ENCODE results near the gene UCN2.

UCN2 gene

DNA sequence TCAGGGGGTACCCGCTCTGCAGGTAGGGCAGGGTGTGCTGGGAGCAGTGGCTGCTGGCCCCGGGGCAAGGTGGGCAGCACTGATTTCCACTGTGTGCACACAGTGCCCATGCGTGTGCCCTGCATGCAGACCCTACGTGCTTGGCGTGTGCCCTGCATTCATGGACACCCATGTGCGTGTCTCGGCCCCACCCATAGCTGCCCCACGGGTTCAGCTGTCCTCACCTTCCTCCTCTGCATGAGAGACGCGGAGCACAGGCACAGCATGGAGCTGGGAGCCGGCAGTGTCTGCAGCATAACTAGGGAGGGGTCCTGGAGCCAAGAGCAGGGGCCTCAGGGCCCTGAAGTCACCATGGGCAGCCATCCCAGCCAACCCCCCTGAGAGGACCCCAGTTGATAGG is 1.6 kb upstream of the UCN2 start:
- no peak for DNase-seq (ENCODE audit: low spot score)
- ATAC-seq (ENCODE audit: low read depth), result no peak
- H3K4me1 ChIP-seq (ENCODE audit: insufficient read depth, poor library complexity, severe bottlenecking), result peaks cover 21% of the 10 kb centered on the region
- no peaks in the 10 kb centered on the region for H3K27me3 ChIP-seq (ENCODE audit: insufficient read depth, poor library complexity, severe bottlenecking)
- no peak overlapping the region for H3K4me3 ChIP-seq (ENCODE audit: severe bottlenecking)
- H3K9me3 ChIP-seq (ENCODE audit: severe bottlenecking), result no peaks in the 10 kb centered on the region
- H3K27ac ChIP-seq (ENCODE audit: poor library complexity, severe bottlenecking), result peak overlapping the region; percentile 89
- TF ChIP-seq, protein P1, sequence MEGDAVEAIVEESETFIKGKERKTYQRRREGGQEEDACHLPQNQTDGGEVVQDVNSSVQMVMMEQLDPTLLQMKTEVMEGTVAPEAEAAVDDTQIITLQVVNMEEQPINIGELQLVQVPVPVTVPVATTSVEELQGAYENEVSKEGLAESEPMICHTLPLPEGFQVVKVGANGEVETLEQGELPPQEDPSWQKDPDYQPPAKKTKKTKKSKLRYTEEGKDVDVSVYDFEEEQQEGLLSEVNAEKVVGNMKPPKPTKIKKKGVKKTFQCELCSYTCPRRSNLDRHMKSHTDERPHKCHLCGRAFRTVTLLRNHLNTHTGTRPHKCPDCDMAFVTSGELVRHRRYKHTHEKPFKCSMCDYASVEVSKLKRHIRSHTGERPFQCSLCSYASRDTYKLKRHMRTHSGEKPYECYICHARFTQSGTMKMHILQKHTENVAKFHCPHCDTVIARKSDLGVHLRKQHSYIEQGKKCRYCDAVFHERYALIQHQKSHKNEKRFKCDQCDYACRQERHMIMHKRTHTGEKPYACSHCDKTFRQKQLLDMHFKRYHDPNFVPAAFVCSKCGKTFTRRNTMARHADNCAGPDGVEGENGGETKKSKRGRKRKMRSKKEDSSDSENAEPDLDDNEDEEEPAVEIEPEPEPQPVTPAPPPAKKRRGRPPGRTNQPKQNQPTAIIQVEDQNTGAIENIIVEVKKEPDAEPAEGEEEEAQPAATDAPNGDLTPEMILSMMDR (IDR thresholded peaks at IDR 0.05; ENCODE audit: poor library complexity, severe bottlenecking), result no peak
- peaks cover 87% of the 10 kb centered on the region for H3K36me3 ChIP-seq (ENCODE audit: low read depth)

DNA sequence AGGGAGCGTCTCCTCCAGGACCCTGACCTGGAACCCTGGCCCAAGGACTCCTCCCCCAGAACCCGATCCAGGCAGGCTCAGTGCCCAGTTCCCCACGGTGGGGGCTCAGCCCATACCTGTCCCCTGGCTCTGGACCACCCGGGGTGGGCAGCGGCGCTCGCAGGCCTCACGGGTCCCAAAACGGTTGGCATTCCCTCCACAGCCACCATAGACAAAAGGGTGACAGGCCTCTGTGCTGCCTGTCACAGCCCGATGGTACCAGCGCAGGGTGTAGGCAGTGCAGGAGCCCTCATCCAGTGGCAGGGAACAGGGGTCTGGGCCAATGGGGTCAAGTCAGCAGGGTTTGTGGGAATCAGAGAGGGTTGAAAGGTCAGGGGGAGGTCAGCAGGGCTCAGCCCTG is 1.1 kb upstream of the UCN2 start:
- TF ChIP-seq, protein P1 (IDR thresholded peaks at IDR 0.05; ENCODE audit: poor library complexity, severe bottlenecking), result no peak
- H3K27me3 ChIP-seq (ENCODE audit: insufficient read depth, poor library complexity, severe bottlenecking), result no peaks in the 10 kb centered on the region
- ATAC-seq (ENCODE audit: low read depth) (no peak), DNase-seq (ENCODE audit: low spot score) (no peak)
- no peak overlapping the region for H3K4me3 ChIP-seq (ENCODE audit: severe bottlenecking)
- no peaks in the 10 kb centered on the region for H3K9me3 ChIP-seq (ENCODE audit: severe bottlenecking)
- H3K4me1 ChIP-seq (ENCODE audit: insufficient read depth, poor library complexity, severe bottlenecking), result peaks cover 21% of the 10 kb centered on the region
- H3K27ac ChIP-seq (ENCODE audit: poor library complexity, severe bottlenecking), result peak overlapping the region; percentile 89
- H3K36me3 ChIP-seq (ENCODE audit: low read depth), result peaks cover 82% of the 10 kb centered on the region

DNA sequence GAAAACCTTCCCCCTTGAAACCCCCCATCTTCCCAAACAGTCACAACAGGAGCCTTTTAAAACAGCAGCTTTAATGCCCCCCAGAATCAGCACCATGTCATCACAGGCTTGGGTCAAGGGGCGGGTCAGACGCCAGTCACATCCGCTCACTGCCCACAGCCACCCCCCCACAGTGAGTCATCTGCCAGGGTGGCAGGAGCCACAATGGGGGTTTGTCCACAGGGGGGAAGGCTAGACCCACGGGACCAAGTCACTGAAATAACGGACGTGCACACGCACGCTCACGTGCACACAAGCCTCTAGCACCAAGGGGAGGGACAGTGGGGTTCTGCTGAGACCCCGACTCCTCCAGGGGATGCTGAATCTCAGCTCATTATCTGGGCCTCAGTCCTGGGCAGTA is 441 bp upstream of the UCN2 start:
- no peak overlapping the region for H3K4me3 ChIP-seq (ENCODE audit: severe bottlenecking)
- peaks cover 76% of the 10 kb centered on the region for H3K36me3 ChIP-seq (ENCODE audit: low read depth)
- no peaks in the 10 kb centered on the region for H3K9me3 ChIP-seq (ENCODE audit: severe bottlenecking)
- ATAC-seq (ENCODE audit: low read depth) (peak; percentile 26; the same call in 1 of the 3 replicates), DNase-seq (ENCODE audit: low spot score) (no peak)
- H3K27me3 ChIP-seq (ENCODE audit: insufficient read depth, poor library complexity, severe bottlenecking), result no peaks in the 10 kb centered on the region
- TF ChIP-seq, protein P1 (IDR thresholded peaks at IDR 0.05; ENCODE audit: poor library complexity, severe bottlenecking), result no peak
- peak overlapping the region; percentile 89 for H3K27ac ChIP-seq (ENCODE audit: poor library complexity, severe bottlenecking)
- peaks cover 21% of the 10 kb centered on the region for H3K4me1 ChIP-seq (ENCODE audit: insufficient read depth, poor library complexity, severe bottlenecking)

DNA sequence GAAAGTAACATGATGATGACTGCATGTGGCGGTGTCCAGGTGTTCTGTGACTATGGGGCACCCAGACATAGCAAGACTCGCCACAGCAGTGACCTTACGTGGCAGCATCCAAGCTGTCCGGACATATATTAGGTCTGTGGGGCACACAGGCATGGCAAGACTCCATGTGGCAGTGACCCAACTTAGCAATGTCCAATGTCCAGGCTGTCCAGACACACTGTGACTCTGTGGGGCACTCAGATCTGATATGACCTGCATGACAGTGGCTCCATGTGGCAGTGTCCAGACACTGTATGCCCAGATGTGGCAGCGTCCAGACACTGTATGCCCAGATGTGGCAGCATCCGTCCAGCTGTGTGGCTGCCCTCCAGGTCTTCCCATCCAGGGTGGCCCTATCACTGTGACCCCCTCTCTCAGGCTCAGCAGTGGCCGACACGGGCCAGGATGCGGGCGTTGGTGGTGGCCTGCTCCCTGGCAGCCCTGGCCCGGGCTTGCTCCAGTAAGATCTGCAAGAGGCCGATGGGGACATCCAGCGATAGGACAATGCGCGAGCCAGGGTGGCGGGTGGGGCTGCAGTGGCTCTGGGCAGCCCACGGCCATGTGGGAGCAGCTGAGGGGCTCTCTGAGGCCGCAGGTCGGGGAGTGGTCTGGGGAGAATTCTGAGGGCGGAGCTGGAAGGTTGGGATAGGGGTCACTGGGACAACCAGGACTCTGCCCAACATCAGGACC is 1.1 kb downstream of the UCN2 start:
- ATAC-seq (ENCODE audit: low read depth), result no peak

More for the DNA sequence above, 1.1 kb downstream of the UCN2 start:
- Histone ChIP-seq H3K27ac (ENCODE audit: poor library complexity, severe bottlenecking) (peak overlapping the region; percentile 89), H3K4me3 (ENCODE audit: severe bottlenecking) (no peak overlapping the region), H3K27me3 (ENCODE audit: insufficient read depth, poor library complexity, severe bottlenecking) (no peaks in the 10 kb centered on the region), H3K4me1 (ENCODE audit: insufficient read depth, poor library complexity, severe bottlenecking) (peaks cover 26% of the 10 kb centered on the region), H3K9me3 (ENCODE audit: severe bottlenecking) (no peaks in the 10 kb centered on the region), H3K36me3 (ENCODE audit: low read depth) (peaks cover 61% of the 10 kb centered on the region)
- DNase-seq (ENCODE audit: low spot score), result no peak
- TF ChIP-seq, protein P1 (IDR thresholded peaks at IDR 0.05; ENCODE audit: poor library complexity, severe bottlenecking), result no peak
